Sigmoid colon (tissue), 4 donors: Measurements from ENCODE around the gene DPP6.

Experiments
- EP300 ChIP-seq, 4 donors: sonication (generic); formaldehyde crosslinking; IDR thresholded peaks; one replicate each; pipeline ENCODE4 v1.6.1; 2017; ENCODE audit warnings: antibody characterized with exemption in 4 of 4
- POLR2AphosphoS5 ChIP-seq, 4 donors: sonication (generic); formaldehyde crosslinking; IDR thresholded peaks; one replicate each; pipeline ENCODE4 v1.6.1; 2017; ENCODE audit warnings: antibody characterized with exemption in 4 of 4
- TF ChIP-seq, protein P1 (sequence below), 4 experiments: fragments of 450-650 bp in 3 of 4; fragments of 200-600 bp in 1 of 4; IDR thresholded peaks; one replicate each; pipeline ENCODE4 v1.5.1; 2016 to 2019; ENCODE audit warnings: antibody characterized with exemption in 4 of 4, mild to moderate bottlenecking in 3 of 4, moderate library complexity in 2 of 4

DNA sequence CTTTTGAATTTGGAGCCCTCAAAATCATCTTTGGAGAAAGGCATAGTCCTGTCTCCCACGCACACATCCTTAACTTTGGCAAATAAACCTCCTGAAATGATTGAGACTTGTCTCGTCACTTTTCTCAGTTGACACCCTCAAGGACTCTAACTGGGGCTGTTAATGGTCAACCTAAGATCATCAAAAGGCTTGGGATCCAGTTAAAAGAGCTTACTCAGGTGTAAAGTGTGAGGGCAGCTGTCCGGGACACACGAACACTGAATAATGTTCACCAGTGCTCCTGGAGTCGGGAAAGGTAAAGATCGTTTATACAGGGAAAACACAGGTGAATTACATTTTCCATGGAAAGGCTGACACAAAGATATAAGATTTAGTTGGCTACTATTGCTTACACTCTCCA lies 866.1 kb downstream of the DPP6 start:
- TF ChIP-seq, protein P1, sequence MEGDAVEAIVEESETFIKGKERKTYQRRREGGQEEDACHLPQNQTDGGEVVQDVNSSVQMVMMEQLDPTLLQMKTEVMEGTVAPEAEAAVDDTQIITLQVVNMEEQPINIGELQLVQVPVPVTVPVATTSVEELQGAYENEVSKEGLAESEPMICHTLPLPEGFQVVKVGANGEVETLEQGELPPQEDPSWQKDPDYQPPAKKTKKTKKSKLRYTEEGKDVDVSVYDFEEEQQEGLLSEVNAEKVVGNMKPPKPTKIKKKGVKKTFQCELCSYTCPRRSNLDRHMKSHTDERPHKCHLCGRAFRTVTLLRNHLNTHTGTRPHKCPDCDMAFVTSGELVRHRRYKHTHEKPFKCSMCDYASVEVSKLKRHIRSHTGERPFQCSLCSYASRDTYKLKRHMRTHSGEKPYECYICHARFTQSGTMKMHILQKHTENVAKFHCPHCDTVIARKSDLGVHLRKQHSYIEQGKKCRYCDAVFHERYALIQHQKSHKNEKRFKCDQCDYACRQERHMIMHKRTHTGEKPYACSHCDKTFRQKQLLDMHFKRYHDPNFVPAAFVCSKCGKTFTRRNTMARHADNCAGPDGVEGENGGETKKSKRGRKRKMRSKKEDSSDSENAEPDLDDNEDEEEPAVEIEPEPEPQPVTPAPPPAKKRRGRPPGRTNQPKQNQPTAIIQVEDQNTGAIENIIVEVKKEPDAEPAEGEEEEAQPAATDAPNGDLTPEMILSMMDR (IDR thresholded peaks at IDR 0.05): no peak
- TF ChIP-seq POLR2AphosphoS5 (IDR thresholded peaks at IDR 0.05) (no peak), EP300 (IDR thresholded peaks at IDR 0.05) (no peak)
